Measurements from ENCODE around the gene CTF1.

Gene CTF1

GRCh38 chr16:30895627-30896260 is 670 bp upstream of the CTF1 start:
- H3K27ac ChIP-seq = peak overlapping the region; percentile 77; the same call in 1 of the 2 replicates
- no peaks in the 10 kb centered on the region for H3K27me3 ChIP-seq
- TF ChIP-seq Cebpa-rat (IDR thresholded peaks at IDR 0.05) = no peak
- H3K4me1 ChIP-seq = peaks cover 44% of the 10 kb centered on the region
- peak overlapping the region; percentile 76; the same call in 1 of the 2 replicates for H3K9ac ChIP-seq
- H3K4me2 ChIP-seq = peak overlapping the region; percentile 94
- peaks cover 10% of the 10 kb centered on the region for H3K36me3 ChIP-seq
- H3K4me3 ChIP-seq = peak overlapping the region; percentile 72
- no peaks in the 10 kb centered on the region for H3K9me3 ChIP-seq
- H4K20me1 ChIP-seq = peaks cover 7% of the 10 kb centered on the region; the same call in 1 of the 2 replicates

GRCh38 chr16:30896889-30897733 is 697 bp downstream of the CTF1 start:
- Histone ChIP-seq H3K4me2 (peak overlapping the region; percentile 94), H3K36me3 (no peaks in the 10 kb centered on the region), H3K27me3 (no peaks in the 10 kb centered on the region), H4K20me1 (peaks cover 7% of the 10 kb centered on the region; the same call in 1 of the 2 replicates), H3K27ac (peak overlapping the region; percentile 77), H3K9me3 (no peaks in the 10 kb centered on the region), H3K4me3 (peak overlapping the region; percentile 72), H3K9ac (peak overlapping the region; percentile 76), H3K4me1 (peaks cover 57% of the 10 kb centered on the region)
- TF ChIP-seq Cebpa-rat (IDR thresholded peaks at IDR 0.05) = no peak

GRCh38 chr16:30899794-30900193 is 3.4 kb downstream of the CTF1 start:
- TF ChIP-seq Cebpa-rat (IDR thresholded peaks at IDR 0.05) = no peak
- peaks cover 61% of the 10 kb centered on the region for H3K4me1 ChIP-seq

GRCh38 chr16:30900588-30900987 is 4.2 kb downstream of the CTF1 start:
- Histone ChIP-seq H3K9ac (no peak overlapping the region), H3K4me1 (peaks cover 60% of the 10 kb centered on the region), H3K4me2 (no peak overlapping the region), H3K36me3 (no peaks in the 10 kb centered on the region), H3K4me3 (no peak overlapping the region), H3K9me3 (no peaks in the 10 kb centered on the region), H3K27ac (no peak overlapping the region), H3K27me3 (no peaks in the 10 kb centered on the region), H4K20me1 (no peaks in the 10 kb centered on the region)
- no peak for TF ChIP-seq Cebpa-rat (IDR thresholded peaks at IDR 0.05)

More at GRCh38 chr16:30899794-30900193, 3.4 kb downstream of the CTF1 start:
- H3K9me3 ChIP-seq = no peaks in the 10 kb centered on the region
- no peak overlapping the region for H3K9ac ChIP-seq
- no peaks in the 10 kb centered on the region for H4K20me1 ChIP-seq
- H3K4me2 ChIP-seq = no peak overlapping the region
- no peaks in the 10 kb centered on the region for H3K36me3 ChIP-seq
- no peaks in the 10 kb centered on the region for H3K27me3 ChIP-seq
- no peak overlapping the region for H3K27ac ChIP-seq
- H3K4me3 ChIP-seq = no peak overlapping the region

- H3K4me2 ChIP-seq = peak overlapping the region; percentile 88
- no peaks in the 10 kb centered on the region for H3K27me3 ChIP-seq
- peaks cover 52% of the 10 kb centered on the region for H3K4me1 ChIP-seq
- no peak for TF ChIP-seq Cebpa-rat (IDR thresholded peaks at IDR 0.05)
- H3K36me3 ChIP-seq = no peaks in the 10 kb centered on the region
- no peaks in the 10 kb centered on the region for H3K9me3 ChIP-seq
- H3K4me3 ChIP-seq = peak overlapping the region; percentile 77
- peak overlapping the region; percentile 94 for H3K9ac ChIP-seq
- peak overlapping the region; percentile 98 for H3K27ac ChIP-seq
- no peaks in the 10 kb centered on the region for H4K20me1 ChIP-seq
Observed at GRCh38 chr16:30901201-30902028, 5.0 kb downstream of the CTF1 start.

- no peaks in the 10 kb centered on the region for H3K36me3 ChIP-seq
- peak overlapping the region; percentile 77 for H3K4me3 ChIP-seq
- H3K27ac ChIP-seq = peak overlapping the region; percentile 98
- H4K20me1 ChIP-seq = no peaks in the 10 kb centered on the region
- H3K27me3 ChIP-seq = no peaks in the 10 kb centered on the region
- peak overlapping the region; percentile 88 for H3K4me2 ChIP-seq
- TF ChIP-seq Cebpa-rat (IDR thresholded peaks at IDR 0.05) = no peak
- peaks cover 48% of the 10 kb centered on the region for H3K4me1 ChIP-seq
- no peaks in the 10 kb centered on the region for H3K9me3 ChIP-seq
- H3K9ac ChIP-seq = peak overlapping the region; percentile 94
Observed at GRCh38 chr16:30902029-30902972, 5.9 kb downstream of the CTF1 start.

- Histone ChIP-seq H4K20me1 (no peaks in the 10 kb centered on the region), H3K9ac (peak overlapping the region; percentile 94; the same call in 1 of the 2 replicates), H3K27ac (peak overlapping the region; percentile 98), H3K4me1 (peaks cover 50% of the 10 kb centered on the region), H3K4me2 (peak overlapping the region; percentile 88), H3K9me3 (no peaks in the 10 kb centered on the region), H3K4me3 (peak overlapping the region; percentile 77), H3K27me3 (no peaks in the 10 kb centered on the region), H3K36me3 (no peaks in the 10 kb centered on the region)
- no peak for TF ChIP-seq Cebpa-rat (IDR thresholded peaks at IDR 0.05)
Observed at GRCh38 chr16:30903002-30903401, 6.6 kb downstream of the CTF1 start.

- Histone ChIP-seq H3K27ac (peak overlapping the region; percentile 98), H3K4me2 (peak overlapping the region; percentile 88), H3K36me3 (no peaks in the 10 kb centered on the region), H3K27me3 (no peaks in the 10 kb centered on the region), H4K20me1 (no peaks in the 10 kb centered on the region), H3K4me1 (peaks cover 53% of the 10 kb centered on the region), H3K9me3 (no peaks in the 10 kb centered on the region), H3K9ac (peak overlapping the region; percentile 94; the same call in 1 of the 2 replicates), H3K4me3 (no peak overlapping the region)
- no peak for TF ChIP-seq Cebpa-rat (IDR thresholded peaks at IDR 0.05)
Observed at GRCh38 chr16:30903596-30903995, 7.2 kb downstream of the CTF1 start.

Measured in BLaER1 (cell line).